WERI-Rb-1 (cell line): ENCODE measurements around the gene TEAD1.

ENCODE experiments used
- DNase-seq: peaks from one replicate; pipeline ENCODE4 v3.0.0-alpha.2; 2020
- H3K27ac ChIP-seq: fragments of 250-450 bp; sonication (Bioruptor Pico); 2 replicates; pipeline ENCODE4 v1.5.1; 2020; ENCODE audit warnings: mild to moderate bottlenecking, moderate library complexity
- H3K27me3 ChIP-seq: fragments of 250-450 bp; sonication (Bioruptor Pico); 2 replicates; pipeline ENCODE4 v1.5.1; 2021; ENCODE audit warnings: mild to moderate bottlenecking, low read depth, moderate library complexity; ENCODE audit not compliant: insufficient read depth, severe bottlenecking
- H3K36me3 ChIP-seq: fragments of 250-450 bp; sonication (Bioruptor Pico); 2 replicates; pipeline ENCODE4 v1.5.1; 2020; ENCODE audit warnings: mild to moderate bottlenecking, moderate library complexity
- H3K4me3 ChIP-seq: 2 replicates; pipeline ENCODE4 v1.5.1; 2011; ENCODE audit warnings: low read depth, mild to moderate bottlenecking, control low read depth, low read length
- H3K9me3 ChIP-seq: fragments of 250-450 bp; sonication (Bioruptor Pico); 2 replicates; pipeline ENCODE4 v1.5.1; 2021; ENCODE audit warnings: mild to moderate bottlenecking, moderate library complexity; ENCODE audit not compliant: severe bottlenecking
- CTCF ChIP-seq: IDR thresholded peaks from 2 replicates; pipeline ENCODE4 v1.5.1; 2011; ENCODE audit warnings: low read depth, mild to moderate bottlenecking, control low read depth, inconsistent platforms, low read length

Gene TEAD1

GRCh38 chr11:12846786-12847615 lies 172.8 kb downstream of the TEAD1 start:
- Histone ChIP-seq H3K36me3 (no peaks in the 10 kb centered on the region), H3K27ac (peak overlapping the region; percentile 90), H3K4me3 (no peak overlapping the region), H3K27me3 (no peaks in the 10 kb centered on the region), H3K9me3 (no peaks in the 10 kb centered on the region)
- TF ChIP-seq CTCF = no peak
- no peak for DNase-seq

- TF ChIP-seq CTCF = no peak
- H3K4me3 ChIP-seq = no peak overlapping the region
- no peak for DNase-seq
- no peaks in the 10 kb centered on the region for H3K36me3 ChIP-seq
- no peaks in the 10 kb centered on the region for H3K9me3 ChIP-seq
- no peaks in the 10 kb centered on the region for H3K27me3 ChIP-seq
- H3K27ac ChIP-seq = no peak overlapping the region; the same call in 1 of the 2 replicates
These were observed 174.2 kb downstream of the TEAD1 start for GRCh38 chr11:12848413-12848812.

GRCh38 chr11:12853325-12853651 lies 179.1 kb downstream of the TEAD1 start:
- no peaks in the 10 kb centered on the region for H3K36me3 ChIP-seq
- DNase-seq = no peak
- peak overlapping the region; percentile 29; the same call in 1 of the 2 replicates for H3K27ac ChIP-seq
- TF ChIP-seq CTCF = no peak
- H3K27me3 ChIP-seq = no peaks in the 10 kb centered on the region
- no peaks in the 10 kb centered on the region for H3K9me3 ChIP-seq
- no peak overlapping the region for H3K4me3 ChIP-seq

GRCh38 chr11:12853652-12854296 lies 179.6 kb downstream of the TEAD1 start:
- H3K27me3 ChIP-seq = no peaks in the 10 kb centered on the region
- H3K9me3 ChIP-seq = no peaks in the 10 kb centered on the region
- H3K27ac ChIP-seq = no peak overlapping the region
- no peak for TF ChIP-seq CTCF
- no peak overlapping the region for H3K4me3 ChIP-seq
- DNase-seq = no peak
- H3K36me3 ChIP-seq = no peaks in the 10 kb centered on the region

- no peak overlapping the region for H3K27ac ChIP-seq
- H3K27me3 ChIP-seq = no peaks in the 10 kb centered on the region
- no peak for TF ChIP-seq CTCF
- H3K9me3 ChIP-seq = no peaks in the 10 kb centered on the region
- H3K4me3 ChIP-seq = no peak overlapping the region
- no peaks in the 10 kb centered on the region for H3K36me3 ChIP-seq
- no peak for DNase-seq
These were observed 180.1 kb downstream of the TEAD1 start for GRCh38 chr11:12854297-12854661.
